Aorta (tissue), 5 donors: ENCODE results near the gene IPO4. TPM values are rescaled to one million over a fixed set of nuclear protein-coding genes. Genes with fewer than 3 reads are reported as not detected.
"Not testable (repeated sequence)": the region's sequence is repeated elsewhere in the genome, so short reads cannot be mapped to it uniquely, and the experiment has no call there.

Source experiments
- ATAC-seq: fragments of 200-7000 bp; cut with Tn5 transposase; one replicate; pipeline ENCODE4 v1.9.1; 2022; ENCODE audit warnings: moderate library complexity; ENCODE audit not compliant: low FRiP score
- DNase-seq, 2 donors: peaks; one replicate each; pipeline ENCODE4 v3.0.0-alpha.2; 2020
- H3K27ac ChIP-seq, 2 donors: one replicate each; pipeline ENCODE4 v1.5.1; 2013; ENCODE audit warnings: low read length in 2 of 2, mild to moderate bottlenecking in 2 of 2, moderate library complexity in 2 of 2, control low read depth in 1 of 2, inconsistent platforms in 1 of 2, low read depth in 1 of 2
- H3K27me3 ChIP-seq, 2 donors: one replicate each; pipeline ENCODE4 v1.6.1; 2013; ENCODE audit warnings: control low read depth in 1 of 2, low read length in 1 of 2, mild to moderate bottlenecking in 1 of 2, moderate library complexity in 1 of 2; ENCODE audit not compliant: insufficient read depth in 2 of 2, control insufficient read depth in 1 of 2
- H3K36me3 ChIP-seq, 2 donors: one replicate each; pipeline ENCODE4 v1.6.1; 2013; ENCODE audit warnings: control low read depth in 1 of 2, low read length in 1 of 2, mild to moderate bottlenecking in 1 of 2; ENCODE audit not compliant: insufficient read depth in 2 of 2, control insufficient read depth in 1 of 2
- H3K4me1 ChIP-seq, 2 donors: one replicate each; pipeline ENCODE4 v1.6.1; 2013; ENCODE audit warnings: low read length in 2 of 2, control low read depth in 1 of 2, mild to moderate bottlenecking in 1 of 2, moderate library complexity in 1 of 2; ENCODE audit not compliant: insufficient read depth in 2 of 2, control insufficient read depth in 1 of 2
- H3K4me3 ChIP-seq, 2 donors: one replicate each; pipeline ENCODE4 v1.5.1; 2013; ENCODE audit warnings: low read length in 2 of 2, control low read depth in 1 of 2, mild to moderate bottlenecking in 1 of 2
- H3K9me3 ChIP-seq: one replicate; pipeline ENCODE4 v1.6.1; 2013; ENCODE audit warnings: mild to moderate bottlenecking, low read length; ENCODE audit not compliant: control insufficient read depth
- WGBS, 2 donors: extraction: QIAGEN DNeasy Blood & Tissue Kit; methylation state at CpG; one replicate each; pipeline ENCODE4 v1.1.7; 2013; 5-methylcytosine and 5-hydroxymethylcytosine counted together
- intact Hi-C, 2 donors: fragments of 100-400 bp; cut with DNase I; formaldehyde crosslinking; loops; one replicate each; pipeline versions ENCODE4 v1.14.2 to v1.15.0; 2022
- polyA plus RNA-seq, 2 donors: library from polyadenylated mRNA; stranded (reverse); fragments of 200-250 nt; gene quantifications; one replicate each; pipeline ENCODE4 v1.2.3, GENCODE V29; 2013
- total RNA-seq, 2 donors: library from RNA; stranded (reverse); fragmentation: NEBNext Ultra II Directional; extraction: Animal tissue kit (Norgen Biotek cat#: 25700); gene quantifications; one replicate each; pipeline ENCODE4 v1.2.1, GENCODE V29; 2021
- donor health status: healthy with polysubstance abuse.
- donor health status: Bipolar disorder and iron deficiency.
- donor health status: DM: no; HTN: no; CAD: no.
- donor health status: DM: no; HTN: no; CAD: no.
- donor health status: DM: yes; HTN: yes; CAD: no.

Gene IPO4
- total and polyA plus RNA-seq, 4 donors = 3.4 to 29.3 (median 17.5) TPM

DNA sequence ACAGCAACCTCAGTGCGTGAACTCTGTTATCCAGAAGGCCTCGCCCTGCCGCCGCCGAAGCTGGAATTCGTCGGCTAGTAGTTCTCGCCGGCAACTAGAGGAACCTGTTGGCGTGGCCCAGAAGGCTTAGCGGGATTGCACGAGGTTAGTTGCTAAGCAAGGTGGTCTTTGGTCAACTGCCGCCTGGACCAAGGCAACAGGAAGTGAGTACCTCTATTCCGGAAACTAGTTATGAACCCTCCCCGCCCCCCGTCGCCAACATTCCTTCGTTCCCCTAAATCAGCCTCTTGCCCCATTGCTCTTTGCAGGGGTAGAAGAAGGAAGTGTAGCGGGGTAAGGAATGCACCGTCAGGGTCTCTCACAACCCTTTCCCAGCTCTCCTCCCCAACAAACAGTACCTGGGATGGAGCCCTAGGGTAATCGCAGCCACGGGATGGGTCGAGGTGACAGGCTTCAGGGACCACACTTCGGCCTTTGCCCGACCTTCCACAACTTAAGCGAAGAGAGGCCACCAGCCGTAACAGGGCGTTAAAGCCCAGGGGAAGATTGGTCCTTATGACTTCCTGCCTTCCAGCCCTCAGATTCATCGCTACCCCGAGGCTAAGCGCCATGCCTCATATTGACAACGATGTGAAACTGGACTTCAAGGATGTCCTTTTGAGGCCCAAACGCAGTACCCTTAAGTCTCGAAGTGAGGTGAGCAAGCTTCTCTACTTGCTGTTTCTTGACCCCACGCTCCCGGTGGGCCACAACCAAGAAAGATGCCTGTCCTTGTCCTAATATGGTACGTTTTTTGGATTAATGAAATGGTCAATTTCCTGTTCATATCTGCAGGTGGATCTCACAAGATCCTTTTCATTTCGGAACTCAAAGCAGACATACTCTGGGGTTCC is 44.3 kb upstream of the IPO4 start, which contains the start of gene GMPR2:
TSS of gene GMPR2 (plus strand) at position 285 of the 893 bp plus-strand sequence. CDS start at position 610, 325 bp downstream.
- 3% methylated on average over 38 of the region's 38 CpGs for WGBS, 2 donors
- H3K4me1 ChIP-seq = peaks cover 0 to 3% of the 10 kb centered on the region in 2 donors
- no peak for DNase-seq

DNA sequence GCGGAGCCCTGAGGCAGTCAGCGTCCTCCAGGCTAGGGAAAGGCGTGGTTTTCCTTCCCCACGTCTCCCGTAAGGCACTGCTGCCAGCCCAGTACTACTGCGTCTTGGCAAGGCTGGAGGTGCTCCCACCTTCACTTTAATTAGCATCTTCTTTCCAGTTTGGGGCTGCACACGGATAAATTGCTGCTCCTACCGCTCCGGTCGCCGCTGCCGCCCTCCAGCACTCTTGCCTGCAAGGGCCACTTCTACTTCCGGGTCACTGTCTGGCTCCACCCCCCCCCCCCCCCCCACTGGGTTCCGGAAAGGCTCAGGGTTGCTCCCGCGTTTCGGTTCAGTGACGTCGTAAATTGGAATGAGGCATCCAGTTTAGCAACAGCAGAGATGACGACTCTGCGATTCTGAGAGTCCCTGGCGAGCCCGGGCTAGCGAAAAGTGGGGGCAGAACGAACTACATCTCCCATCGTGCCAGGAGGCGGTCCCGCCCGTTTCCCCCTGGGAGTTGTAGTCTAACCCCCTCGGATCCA is 43.6 kb upstream of the IPO4 start, which contains the start of gene NEDD8:
TSS of gene NEDD8 (minus strand) at position 247 of the 524 bp plus-strand sequence. CDS start at position 147, 100 bp downstream.
- 0% methylated on average over 30 of the region's 30 CpGs for WGBS, 2 donors
- Histone ChIP-seq H3K4me3 (peak within 1 kb of the TSS; percentile 60 to 61), H3K27ac (peak within 1 kb of the TSS in 1 of 2 donors; percentile 93), H3K9me3 (no peaks in the 10 kb centered on the region), H3K36me3 (peaks cover 0 to under 1% of the 10 kb centered on the region in 2 donors), H3K4me1 (peaks cover 0 to 3% of the 10 kb centered on the region in 2 donors), H3K27me3 (no peaks in the 10 kb centered on the region)
- intact Hi-C loops = loop anchor here (1.0 to 5.0 kb wide), 2 partner anchors 35 to 37 kb away; partner anchors contain the start of gene TM9SF1 (in 2 of the 2)
- peak; percentile 93 for ATAC-seq
- DNase-seq = peak; percentile 97

More for the DNA sequence above, 44.3 kb upstream of the IPO4 start, which contains the start of gene GMPR2:
- Histone ChIP-seq H3K27ac (peak within 1 kb of the TSS in 1 of 2 donors; percentile 93), H3K36me3 (peaks cover 0 to 2% of the 10 kb centered on the region in 2 donors), H3K4me3 (peak within 1 kb of the TSS; percentile 60 to 61), H3K27me3 (no peaks in the 10 kb centered on the region), H3K9me3 (no peaks in the 10 kb centered on the region)
- intact Hi-C loops = loop anchor here (1.0 to 5.0 kb wide), 2 partner anchors 36 to 38 kb away; partner anchors contain the start of gene TM9SF1 (in 2 of the 2)
- ATAC-seq = peak; percentile 72

DNA sequence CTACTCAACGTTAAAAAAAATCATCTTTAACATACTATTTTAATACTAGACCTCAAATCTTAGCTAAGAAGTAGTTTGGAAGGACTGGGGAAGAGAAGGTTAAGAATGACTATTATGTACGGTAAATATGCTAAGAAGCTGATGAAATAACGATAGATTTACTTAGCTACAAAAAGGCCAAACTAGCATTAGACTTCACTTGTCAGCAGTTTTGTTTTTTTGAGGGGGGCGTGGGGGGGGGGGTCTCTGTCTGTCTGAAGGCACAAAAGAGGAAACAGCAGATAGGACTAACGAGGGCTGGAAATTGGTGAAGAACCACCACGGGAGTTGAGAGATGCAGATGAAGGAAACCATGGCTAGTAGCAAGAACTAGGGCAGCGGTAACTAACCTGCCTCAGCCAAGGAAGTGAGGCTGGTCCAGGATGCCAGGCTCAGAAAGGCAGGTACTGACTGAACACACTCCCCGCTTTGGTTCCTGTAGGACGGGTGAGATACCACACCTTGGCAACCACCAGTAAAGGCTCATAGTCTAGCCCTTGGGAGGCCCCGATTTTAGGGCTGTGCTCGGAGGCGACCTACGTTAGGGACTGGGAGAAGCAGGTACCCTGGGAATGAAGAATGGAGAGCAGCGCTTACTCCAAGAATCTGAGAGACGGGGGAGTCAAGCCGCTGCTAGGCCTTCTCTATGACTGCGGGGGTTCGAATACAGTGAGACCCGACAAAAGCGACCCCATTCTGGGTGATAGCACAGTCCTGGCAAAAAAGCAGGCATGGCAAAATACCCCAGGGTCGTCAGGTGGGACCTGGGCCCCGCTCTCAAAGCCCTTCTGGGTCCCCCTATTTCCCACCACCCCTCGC is 42.9 kb upstream of the IPO4 start:
- Histone ChIP-seq H3K36me3 (no peaks in the 10 kb centered on the region), H3K4me3 (peak overlapping the region; percentile 60 to 61), H3K27me3 (no peaks in the 10 kb centered on the region), H3K9me3 (no peaks in the 10 kb centered on the region), H3K27ac (peak overlapping the region in 1 of 2 donors; percentile 46), H3K4me1 (peaks cover 0 to 3% of the 10 kb centered on the region in 2 donors)
- ATAC-seq = no peak
- WGBS, 2 donors = 10 to 11% methylated on average over 23 of the region's 23 CpGs
- no peak for DNase-seq
- intact Hi-C loops = loop anchor here (1.0 to 5.0 kb wide), 2 partner anchors 34 to 36 kb away; partner anchors contain the start of gene TM9SF1 (in 2 of the 2)

DNA sequence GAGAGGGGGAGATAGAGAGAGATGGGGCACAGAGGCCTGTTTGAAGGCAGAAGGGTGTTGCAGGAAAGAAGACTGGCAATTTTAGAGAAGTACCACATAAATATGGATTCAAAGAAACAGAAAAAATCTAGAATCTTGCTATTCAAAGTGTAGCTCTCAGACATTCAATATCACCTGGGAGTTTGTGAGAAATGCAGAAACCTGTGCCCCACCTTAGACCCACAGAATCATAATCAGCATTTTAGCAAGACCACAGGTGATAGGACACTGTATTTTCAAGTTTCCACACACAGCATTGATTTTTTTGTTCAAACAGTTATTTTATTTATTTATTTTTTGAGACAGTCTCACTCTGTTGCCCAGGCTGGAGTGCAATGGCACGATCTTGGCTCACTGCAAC is 40.3 kb upstream of the IPO4 start:
- ATAC-seq (no peak), DNase-seq (no peak)
- WGBS, 2 donors = 0 to 2% methylated on average over 1 of the region's 1 CpG
- Histone ChIP-seq H3K4me1 (peaks cover 0 to 3% of the 10 kb centered on the region in 2 donors), H3K4me3 (no peak overlapping the region), H3K27me3 (no peaks in the 10 kb centered on the region), H3K27ac (no peak overlapping the region), H3K9me3 (no peaks in the 10 kb centered on the region), H3K36me3 (no peaks in the 10 kb centered on the region)
- intact Hi-C loops = no loop called here

DNA sequence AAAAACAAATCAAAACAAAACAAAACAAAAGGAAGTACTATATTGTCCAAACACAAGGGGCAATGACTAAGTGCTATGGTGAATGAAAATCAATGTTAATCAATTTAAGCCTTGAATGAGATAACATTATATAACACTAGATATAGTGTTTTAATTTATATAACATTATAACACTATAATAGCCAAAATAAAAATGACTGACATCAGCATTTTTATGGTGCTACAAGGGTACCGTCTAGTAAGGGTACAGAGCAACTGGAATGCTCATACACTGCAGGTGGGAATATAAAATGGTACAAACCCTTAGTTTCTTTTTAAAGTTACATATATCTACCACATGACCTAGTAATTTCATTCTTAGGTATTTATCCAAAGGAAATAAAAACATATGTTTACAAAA is 37.9 kb upstream of the IPO4 start:
- Histone ChIP-seq H3K4me3 (no peak overlapping the region), H3K4me1 (no peaks in the 10 kb centered on the region), H3K9me3 (no peaks in the 10 kb centered on the region), H3K27me3 (no peaks in the 10 kb centered on the region), H3K27ac (no peak overlapping the region), H3K36me3 (no peaks in the 10 kb centered on the region)
- ATAC-seq = no peak
- DNase-seq = no peak
- intact Hi-C loops = no loop called here
- WGBS, 2 donors = 58 to 63% methylated on average over 1 of the region's 1 CpG

DNA sequence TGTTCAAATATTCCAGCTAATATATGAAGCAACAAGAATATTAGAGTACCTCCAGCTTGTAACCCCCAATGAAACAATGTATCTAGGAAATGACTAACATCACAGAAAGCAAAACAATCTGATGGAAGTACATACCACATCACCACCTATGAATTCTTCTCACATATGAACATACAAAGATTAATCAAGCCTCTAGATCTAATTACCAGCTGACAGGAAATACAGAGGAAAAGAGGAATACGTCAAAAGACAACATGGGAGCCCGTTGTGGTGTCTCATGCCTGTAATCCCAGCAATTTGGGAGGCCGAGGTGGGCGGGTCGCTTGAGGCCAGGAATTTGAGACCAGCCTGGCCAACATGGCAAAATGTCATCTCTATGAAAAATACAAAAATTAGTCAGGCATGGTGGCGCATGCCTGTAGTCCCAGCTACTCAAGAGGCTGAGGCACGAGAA is 36.0 kb upstream of the IPO4 start:
- 82 to 85% methylated on average over 7 of the region's 7 CpGs for WGBS, 2 donors
- intact Hi-C loops = no loop called here
- DNase-seq (no peak), ATAC-seq (no peak)
- no peaks in the 10 kb centered on the region for H3K36me3 ChIP-seq
- no peaks in the 10 kb centered on the region for H3K9me3 ChIP-seq
- H3K27me3 ChIP-seq = no peaks in the 10 kb centered on the region
- H3K27ac ChIP-seq = no peak overlapping the region
- H3K4me3 ChIP-seq = no peak overlapping the region
- no peaks in the 10 kb centered on the region for H3K4me1 ChIP-seq

DNA sequence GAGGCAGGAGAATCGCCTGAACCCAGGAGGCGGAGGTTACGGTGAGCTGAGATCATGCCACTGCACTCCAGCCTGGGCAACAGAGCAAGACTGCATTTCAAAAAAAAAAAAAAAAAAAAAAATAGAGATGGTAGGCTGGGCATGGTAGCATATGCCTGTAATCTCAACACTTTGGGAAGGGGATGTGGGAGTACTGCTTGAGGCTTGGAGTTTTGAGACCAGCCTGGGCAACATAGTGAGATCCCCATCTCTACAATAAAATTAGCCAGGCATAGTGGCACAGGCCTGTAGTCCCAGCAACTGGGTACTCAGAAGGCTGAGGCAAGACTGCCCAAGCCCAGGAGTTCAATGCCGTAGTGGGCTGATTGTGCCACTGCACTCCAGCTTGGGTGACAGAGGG is 34.4 kb upstream of the IPO4 start:
- H3K9me3 ChIP-seq, H3K36me3 ChIP-seq, ATAC-seq, DNase-seq, H3K27ac ChIP-seq, intact Hi-C loops, H3K4me3 ChIP-seq, H3K27me3 ChIP-seq, H3K4me1 ChIP-seq: not testable (repeated sequence)
- 97% methylated on average over 4 of the region's 4 CpGs for WGBS, 2 donors

DNA sequence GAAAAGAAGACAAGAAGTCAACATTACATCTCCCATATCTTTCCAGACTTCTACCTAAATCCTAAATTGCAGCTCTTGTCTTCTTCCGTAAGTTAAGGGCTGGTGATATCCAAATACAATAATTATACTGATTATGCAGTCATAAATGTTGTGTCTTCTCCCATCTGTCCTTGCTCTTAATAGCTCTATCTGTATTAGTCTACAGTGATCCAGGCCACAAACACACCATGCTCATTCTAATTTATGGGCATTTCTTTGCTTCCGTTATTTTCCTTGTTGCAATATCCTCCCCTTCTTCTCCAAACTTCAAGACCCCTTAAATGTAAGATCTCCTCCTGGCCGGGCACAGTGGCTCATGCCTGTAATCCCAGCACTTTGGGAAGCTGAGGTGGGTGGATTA is 30.9 kb upstream of the IPO4 start:
- intact Hi-C loops = no loop called here
- WGBS, 2 donors = 57% methylated on average over 3 of the region's 3 CpGs
- no peaks in the 10 kb centered on the region for H3K9me3 ChIP-seq
- H3K36me3 ChIP-seq = no peaks in the 10 kb centered on the region
- DNase-seq (no peak), ATAC-seq (no peak)
- no peaks in the 10 kb centered on the region for H3K4me1 ChIP-seq
- H3K27ac ChIP-seq = no peak overlapping the region
- H3K4me3 ChIP-seq = no peak overlapping the region
- H3K27me3 ChIP-seq = no peaks in the 10 kb centered on the region
